ENCODE data around the gene SUN2.

- no peak for TF ChIP-seq CTCF (IDR thresholded peaks at IDR 0.05; ENCODE audit: low read length)
- TF ChIP-seq EZH2 (optimal IDR thresholded peaks at IDR 0.05; ENCODE audit: low read depth, low read length): no peak
Observed at GRCh38 chr22:38737302-38738060, 18.3 kb downstream of the SUN2 start.

All from MM.1S (cell line).